Right lobe of liver (tissue), 6 donors: ENCODE data around the gene COQ8B. TPM values are rescaled to one million over a fixed set of nuclear protein-coding genes. Genes with fewer than 3 reads are reported as not detected.
"Not testable (repeated sequence)": the region's sequence is repeated elsewhere in the genome, so short reads cannot be mapped to it uniquely, and the experiment has no call there.

ENCODE experiments used
- ATAC-seq, 4 donors: fragments of 200-7000 bp; cut with Tn5 transposase; one replicate each; pipeline ENCODE4 v1.9.1; 2020; ENCODE audit warnings: mild to moderate bottlenecking in 4 of 4, moderate library complexity in 4 of 4
- DNase-seq, 3 donors: peaks; one replicate each; pipeline ENCODE4 v3.0.0-alpha.2; 2020
- H3K27ac ChIP-seq, 3 donors: fragments of 200-600 bp; one replicate each; pipeline ENCODE4 v1.8.0; 2022
- H3K27me3 ChIP-seq, 2 donors: fragments of 200-600 bp; one replicate each; pipeline ENCODE4 v1.8.0; 2022
- H3K36me3 ChIP-seq, 4 donors: fragments of 200-600 bp; sonication (generic) in 1 of 4; one replicate each; pipeline versions ENCODE4 v1.5.1 to v1.8.0; 2017 to 2022; ENCODE audit warnings: control low read depth in 1 of 4
- H3K4me1 ChIP-seq, 4 donors: fragments of 200-600 bp; sonication (generic) in 1 of 4; one replicate each; pipeline versions ENCODE4 v1.5.1 to v1.8.0; 2017 to 2022; ENCODE audit warnings: control low read depth in 1 of 4
- H3K4me3 ChIP-seq, 3 donors: fragments of 200-600 bp; one replicate each; pipeline ENCODE4 v1.8.0; 2022
- H3K9me3 ChIP-seq, 4 donors: fragments of 200-600 bp; sonication (generic) in 1 of 4; one replicate each; pipeline versions ENCODE4 v1.5.1 to v1.8.0; 2017 to 2022; ENCODE audit warnings: control low read depth in 1 of 4
- POLR2A ChIP-seq: fragments of 450-650 bp; IDR thresholded peaks from one replicate; pipeline ENCODE4 v1.6.1; 2017; ENCODE audit warnings: antibody characterized with exemption, mild to moderate bottlenecking
- WGBS: methylation state at CpG from one replicate; pipeline ENCODE4 v1.1.6; 2018; ENCODE audit warnings: low coverage, low lambda C conversion rate; ENCODE audit not compliant: insufficient coverage; ENCODE audit errors: missing lambda C conversion rate; 5-methylcytosine and 5-hydroxymethylcytosine counted together
- intact Hi-C, 2 donors: fragments of 100-400 bp; cut with DNase I; formaldehyde crosslinking; loops; one replicate each; pipeline versions ENCODE4 v1.11.2 to v1.14.1; 2022
- long read RNA-seq: library from polyadenylated mRNA; unstranded; transcript quantifications from one replicate; pipeline ENCODE4 v2.0.0, GENCODE V29; 2019
- total RNA-seq, 6 experiments: library from RNA; depleted of rRNA in 2 of 6; stranded (reverse); fragments of >200 nt in 2 of 6; fragmentation: NEBNext Ultra II Directional in 3 of 6; extraction: Animal tissue kit (Norgen Biotek cat#: 25700) in 3 of 6; gene quantifications; one replicate each; pipeline versions ENCODE4 v1.1.0 to v1.2.4, GENCODE V29; 2016 to 2023
- TF ChIP-seq, protein P1 (sequence below), 4 donors: fragments of 200-600 bp in 3 of 4; fragments of 450-650 bp in 1 of 4; IDR thresholded peaks; one replicate each; pipeline versions ENCODE4 v1.5.1 to v1.8.0; 2016 to 2022; ENCODE audit warnings: antibody characterized with exemption in 4 of 4, mild to moderate bottlenecking in 2 of 4
- donor health status: DM: no; HTN: yes; CAD: no.
- donor health status: DM: no; HTN: no; CAD: no.
- donor health status: DM: no; HTN: no; CAD: no.
- donor health status: DM: no; HTN: yes; CAD: no.
- donor health status: DM: no; HTN: yes; CAD: no.

COQ8B gene
- total RNA-seq = 10 to 100 TPM; 15.1 to 30.6 (median 25.6) TPM
- long read RNA-seq, partial matches to known transcripts = 0 of 2 reads
- long read RNA-seq, other reads (novel, unspliced or antisense) = 1 of 2 reads

DNA sequence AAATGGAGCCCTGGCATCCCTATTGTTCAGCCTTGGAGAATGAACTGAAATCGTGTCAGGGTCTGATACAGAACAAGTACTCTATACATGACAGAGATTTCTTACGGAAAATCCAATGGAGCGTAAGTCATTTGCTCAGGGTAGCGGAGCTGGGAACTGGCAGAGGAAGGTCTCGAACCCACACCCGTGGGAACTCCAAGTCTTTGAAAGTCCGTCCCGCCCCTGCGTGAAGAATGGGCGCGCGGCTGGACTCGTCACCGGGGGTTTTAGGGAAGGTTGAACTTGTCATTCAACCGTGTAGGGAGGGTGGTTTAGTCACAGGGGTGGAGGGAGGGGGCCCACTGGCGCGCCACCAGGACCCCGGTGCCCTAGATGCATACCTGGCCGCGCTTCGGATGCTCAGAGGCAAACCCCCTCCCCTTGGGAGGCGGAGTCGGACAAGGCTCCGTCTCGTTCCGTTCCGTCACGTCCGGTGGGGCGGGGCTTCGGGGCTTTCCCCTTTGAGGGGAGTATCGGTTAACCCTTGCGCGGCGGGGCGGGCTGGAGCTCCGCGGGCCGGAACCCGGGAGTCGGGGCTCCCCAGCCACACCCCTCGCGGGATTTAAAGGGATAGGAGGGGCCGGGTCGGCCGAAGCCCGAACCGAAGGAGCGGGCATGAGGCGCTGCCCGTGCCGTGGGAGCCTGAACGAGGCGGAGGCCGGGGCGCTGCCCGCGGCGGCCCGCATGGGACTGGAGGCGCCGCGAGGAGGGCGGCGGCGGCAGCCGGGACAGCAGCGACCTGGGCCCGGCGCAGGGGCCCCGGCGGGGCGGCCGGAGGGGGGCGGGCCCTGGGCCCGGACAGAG is at the start of gene COQ8B, which contains the start of gene ITPKC:
Gene COQ8B (minus strand): TSS at position 405 of the 843 bp plus-strand sequence. CDS start 2,254 bp downstream, outside the sequence.
Gene ITPKC (plus strand): TSS at position 631 of the 843 bp plus-strand sequence. CDS start 24 bp downstream, at position 655.
- TF ChIP-seq, protein P1, sequence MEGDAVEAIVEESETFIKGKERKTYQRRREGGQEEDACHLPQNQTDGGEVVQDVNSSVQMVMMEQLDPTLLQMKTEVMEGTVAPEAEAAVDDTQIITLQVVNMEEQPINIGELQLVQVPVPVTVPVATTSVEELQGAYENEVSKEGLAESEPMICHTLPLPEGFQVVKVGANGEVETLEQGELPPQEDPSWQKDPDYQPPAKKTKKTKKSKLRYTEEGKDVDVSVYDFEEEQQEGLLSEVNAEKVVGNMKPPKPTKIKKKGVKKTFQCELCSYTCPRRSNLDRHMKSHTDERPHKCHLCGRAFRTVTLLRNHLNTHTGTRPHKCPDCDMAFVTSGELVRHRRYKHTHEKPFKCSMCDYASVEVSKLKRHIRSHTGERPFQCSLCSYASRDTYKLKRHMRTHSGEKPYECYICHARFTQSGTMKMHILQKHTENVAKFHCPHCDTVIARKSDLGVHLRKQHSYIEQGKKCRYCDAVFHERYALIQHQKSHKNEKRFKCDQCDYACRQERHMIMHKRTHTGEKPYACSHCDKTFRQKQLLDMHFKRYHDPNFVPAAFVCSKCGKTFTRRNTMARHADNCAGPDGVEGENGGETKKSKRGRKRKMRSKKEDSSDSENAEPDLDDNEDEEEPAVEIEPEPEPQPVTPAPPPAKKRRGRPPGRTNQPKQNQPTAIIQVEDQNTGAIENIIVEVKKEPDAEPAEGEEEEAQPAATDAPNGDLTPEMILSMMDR (IDR thresholded peaks at IDR 0.05) = peak in 1 of 4 donors; percentile 32
- TF ChIP-seq POLR2A = peak; percentile 87
- DNase-seq (peak; percentile 100), ATAC-seq (peak; percentile 68 to 83 (median 78))
- Histone ChIP-seq H3K4me1 (peaks cover 0 to 40% (median 15%) of the 10 kb centered on the region in 4 donors), H3K36me3 (peaks cover 0 to 8% (median 4%) of the 10 kb centered on the region in 4 donors), H3K27me3 (no peaks in the 10 kb centered on the region), H3K27ac (peak within 1 kb of the TSS; percentile 84 to 98 (median 98)), H3K4me3 (peak within 1 kb of the TSS; percentile 61 to 92 (median 83)), H3K9me3 (no peaks in the 10 kb centered on the region)
- under 1% methylated on average over 25 of the region's 76 CpGs for WGBS
- intact Hi-C loops = no loop called here

DNA sequence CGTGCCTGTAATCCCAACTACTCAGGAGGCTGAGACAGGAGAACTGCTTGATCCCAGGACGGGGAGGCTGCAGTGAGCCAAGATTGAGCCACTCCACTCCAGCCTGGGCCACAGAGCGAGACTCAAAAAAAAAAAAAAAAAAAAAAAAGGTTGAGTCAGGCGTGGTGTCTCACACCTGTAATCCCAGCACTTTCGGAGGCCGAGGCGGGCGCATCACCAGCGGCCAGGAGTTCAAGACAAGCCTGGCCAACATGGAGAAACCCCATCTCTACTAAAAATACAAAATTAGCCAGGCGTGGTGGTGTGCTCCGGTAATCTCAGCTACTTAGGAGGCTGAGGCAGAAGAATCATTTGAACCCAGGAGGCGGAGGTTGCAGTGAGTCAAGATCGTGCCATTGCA is 49.7 kb upstream of the COQ8B start:
- 86% methylated on average over 9 of the region's 13 CpGs for WGBS
- H3K36me3 ChIP-seq = peaks cover 22 to 56% (median 40%) of the 10 kb centered on the region in 4 donors
- DNase-seq, H3K4me1 ChIP-seq, intact Hi-C loops, ATAC-seq, H3K27ac ChIP-seq, H3K4me3 ChIP-seq, H3K27me3 ChIP-seq, H3K9me3 ChIP-seq: not testable (repeated sequence)

DNA sequence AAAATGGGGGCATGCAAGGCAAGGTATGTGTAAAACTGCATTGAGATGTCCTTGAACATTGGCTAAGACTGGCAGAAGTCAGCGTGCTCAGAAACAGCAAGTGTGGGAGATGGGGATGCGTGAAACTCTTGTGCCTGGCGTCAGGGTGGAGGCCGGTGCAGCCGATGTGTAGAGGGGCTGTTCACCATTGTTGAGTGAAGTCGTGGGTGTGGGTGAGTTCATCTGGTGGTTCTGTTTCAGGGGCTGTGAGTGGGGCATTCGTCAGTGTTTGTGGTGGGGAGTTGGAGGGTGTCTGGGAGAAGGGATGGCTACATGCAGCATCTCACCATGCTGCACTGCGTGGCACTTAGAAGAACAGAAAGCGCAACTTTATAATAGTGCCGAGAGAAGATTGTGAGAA is 47.3 kb upstream of the COQ8B start:
- no peaks in the 10 kb centered on the region for H3K9me3 ChIP-seq
- TF ChIP-seq, protein P1 (IDR thresholded peaks at IDR 0.05) = no peak
- no peak for TF ChIP-seq POLR2A
- no peak overlapping the region for H3K4me3 ChIP-seq
- no peaks in the 10 kb centered on the region for H3K4me1 ChIP-seq
- ATAC-seq (no peak), DNase-seq (no peak)
- H3K27ac ChIP-seq = no peak overlapping the region
- WGBS = 84% methylated on average over 9 of the region's 10 CpGs
- H3K27me3 ChIP-seq = no peaks in the 10 kb centered on the region
- peaks cover 31 to 81% (median 53%) of the 10 kb centered on the region in 4 donors for H3K36me3 ChIP-seq
- intact Hi-C loops = no loop called here

DNA sequence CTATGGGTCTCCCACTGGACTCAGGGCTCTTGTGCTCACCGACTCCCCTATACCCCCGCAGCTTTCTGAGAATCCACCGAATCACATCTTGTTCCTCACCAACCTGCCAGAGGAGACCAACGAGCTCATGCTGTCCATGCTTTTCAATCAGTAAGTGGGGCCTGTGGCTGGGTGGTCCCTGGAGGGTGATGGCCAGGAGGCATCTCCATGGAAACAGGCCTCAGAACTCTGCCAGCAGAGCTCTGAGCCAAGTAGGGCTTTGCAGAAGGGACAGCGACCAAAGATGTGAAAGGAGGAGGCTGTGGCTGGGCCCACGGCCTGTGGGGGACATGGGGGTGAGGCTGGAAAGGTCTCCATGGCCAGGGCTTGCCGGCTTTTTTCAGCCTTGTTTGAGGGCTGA is 46.8 kb upstream of the COQ8B start:
- DNase-seq = no peak
- Histone ChIP-seq H3K36me3 (peaks cover 33 to 85% (median 55%) of the 10 kb centered on the region in 4 donors), H3K27me3 (no peaks in the 10 kb centered on the region), H3K4me1 (no peaks in the 10 kb centered on the region), H3K4me3 (no peak overlapping the region), H3K27ac (no peak overlapping the region), H3K9me3 (no peaks in the 10 kb centered on the region)
- ATAC-seq = no peak
- no peak for TF ChIP-seq POLR2A
- TF ChIP-seq, protein P1 (IDR thresholded peaks at IDR 0.05) = no peak
- WGBS = 100% methylated on average over 2 of the region's 7 CpGs
- intact Hi-C loops = no loop called here
